ENCODE measurements around the gene BDNF. TPM values are rescaled to one million over a fixed set of nuclear protein-coding genes. Genes with fewer than 3 reads are reported as not detected.

BDNF gene
- total RNA-seq, 2 experiments from 2014 or later = not detected

GRCh38 chr11:27722117-27722952 lies 22.1 kb upstream of the BDNF start:
- no TSS peak for BruUV-seq (replicated peaks)
- TF ChIP-seq EZH2phosphoT487 (IDR thresholded peaks at IDR 0.05; ENCODE audit: borderline replicate concordance, low read depth, low read length) (no peak), CTCF (conservative IDR thresholded peaks at IDR 0.05; ENCODE audit: low read length) (no peak)
- no peaks in the 10 kb centered on the region for H3K36me3 ChIP-seq (ENCODE audit: insufficient read depth, low read length)
- H3K9me3 ChIP-seq (ENCODE audit: low read length) = no peaks in the 10 kb centered on the region
- CTCF ChIA-PET (ENCODE audit: unreplicated experiment) = no interaction called here
- no peak overlapping the region for H2AFZ ChIP-seq (ENCODE audit: low read length)
- H4K20me1 ChIP-seq (ENCODE audit: insufficient read depth, low read length) = no peaks in the 10 kb centered on the region
- H3K4me1 ChIP-seq (ENCODE audit: insufficient read depth, low read length, poor library complexity, severe bottlenecking) = no peaks in the 10 kb centered on the region
- intact Hi-C loops (cut with micrococcal nuclease; ENCODE audit: unreplicated experiment) = no loop called here
- no peaks in the 10 kb centered on the region for H3K9me2 ChIP-seq (ENCODE audit: insufficient read depth, low read length)
- no peaks in the 10 kb centered on the region for H3K79me2 ChIP-seq (ENCODE audit: insufficient read depth, low read depth, low read length)
- POLR2A ChIA-PET = no interaction called here
- no peak overlapping the region for H3K27ac ChIP-seq (ENCODE audit: low read depth, low read length, poor library complexity, severe bottlenecking)
- H3K4me2 ChIP-seq (ENCODE audit: low read length) = no peak overlapping the region
- no peak overlapping the region for H3K4me3 ChIP-seq (ENCODE audit: low read depth, low read length, poor library complexity, severe bottlenecking)
- DNase-seq (ENCODE audit: low spot score) = no peak

- Histone ChIP-seq H4K20me1 (ENCODE audit: insufficient read depth, low read length) (no peaks in the 10 kb centered on the region), H3K4me3 (ENCODE audit: low read depth, low read length, poor library complexity, severe bottlenecking) (no peak overlapping the region), H3K79me2 (ENCODE audit: insufficient read depth, low read depth, low read length) (no peaks in the 10 kb centered on the region), H3K4me1 (ENCODE audit: insufficient read depth, low read length, poor library complexity, severe bottlenecking) (no peaks in the 10 kb centered on the region), H3K4me2 (ENCODE audit: low read length) (no peak overlapping the region), H2AFZ (ENCODE audit: low read length) (no peak overlapping the region), H3K27ac (ENCODE audit: low read depth, low read length, poor library complexity, severe bottlenecking) (no peak overlapping the region), H3K9me2 (ENCODE audit: insufficient read depth, low read length) (no peaks in the 10 kb centered on the region), H3K36me3 (ENCODE audit: insufficient read depth, low read length) (no peaks in the 10 kb centered on the region), H3K9me3 (ENCODE audit: low read length) (no peaks in the 10 kb centered on the region)
- intact Hi-C loops (cut with micrococcal nuclease; ENCODE audit: unreplicated experiment) = no loop called here
- POLR2A ChIA-PET = no interaction called here
- no peak for TF ChIP-seq EZH2phosphoT487 (IDR thresholded peaks at IDR 0.05; ENCODE audit: borderline replicate concordance, low read depth, low read length)
- TF ChIP-seq CTCF (conservative IDR thresholded peaks at IDR 0.05; ENCODE audit: low read length) = no peak
- BruUV-seq (replicated peaks) = no TSS peak
- no peak for DNase-seq (ENCODE audit: low spot score)
- CTCF ChIA-PET (ENCODE audit: unreplicated experiment) = no interaction called here
Observed at GRCh38 chr11:27721264-27722116, 21.2 kb upstream of the BDNF start.

Measured in OCI-LY7 (cell line).